Thyroid gland (tissue), 4 donors: ENCODE data around the gene PLCL1.

Experiments
- POLR2A ChIP-seq, 2 donors: fragments of 450-650 bp; IDR thresholded peaks; one replicate each; pipeline ENCODE4 v1.6.1; 2017; ENCODE audit warnings: antibody characterized with exemption in 2 of 2, mild to moderate bottlenecking in 2 of 2, moderate library complexity in 1 of 2
- TF ChIP-seq, protein P1 (sequence below), 6 experiments: fragments of 200-600 bp in 3 of 6; fragments of 450-650 bp in 3 of 6; sonication (generic) in 3 of 6; IDR thresholded peaks; one replicate each; pipeline ENCODE4 v1.5.1; 2016 to 2019; ENCODE audit warnings: antibody characterized with exemption in 6 of 6, mild to moderate bottlenecking in 2 of 6, inconsistent platforms in 1 of 6, moderate library complexity in 1 of 6

GRCh38 chr2:198012025-198012424 is 207.6 kb downstream of the PLCL1 start:
- TF ChIP-seq, protein P1, sequence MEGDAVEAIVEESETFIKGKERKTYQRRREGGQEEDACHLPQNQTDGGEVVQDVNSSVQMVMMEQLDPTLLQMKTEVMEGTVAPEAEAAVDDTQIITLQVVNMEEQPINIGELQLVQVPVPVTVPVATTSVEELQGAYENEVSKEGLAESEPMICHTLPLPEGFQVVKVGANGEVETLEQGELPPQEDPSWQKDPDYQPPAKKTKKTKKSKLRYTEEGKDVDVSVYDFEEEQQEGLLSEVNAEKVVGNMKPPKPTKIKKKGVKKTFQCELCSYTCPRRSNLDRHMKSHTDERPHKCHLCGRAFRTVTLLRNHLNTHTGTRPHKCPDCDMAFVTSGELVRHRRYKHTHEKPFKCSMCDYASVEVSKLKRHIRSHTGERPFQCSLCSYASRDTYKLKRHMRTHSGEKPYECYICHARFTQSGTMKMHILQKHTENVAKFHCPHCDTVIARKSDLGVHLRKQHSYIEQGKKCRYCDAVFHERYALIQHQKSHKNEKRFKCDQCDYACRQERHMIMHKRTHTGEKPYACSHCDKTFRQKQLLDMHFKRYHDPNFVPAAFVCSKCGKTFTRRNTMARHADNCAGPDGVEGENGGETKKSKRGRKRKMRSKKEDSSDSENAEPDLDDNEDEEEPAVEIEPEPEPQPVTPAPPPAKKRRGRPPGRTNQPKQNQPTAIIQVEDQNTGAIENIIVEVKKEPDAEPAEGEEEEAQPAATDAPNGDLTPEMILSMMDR (IDR thresholded peaks at IDR 0.05), result no peak
- TF ChIP-seq POLR2A (IDR thresholded peaks at IDR 0.05), result no peak
